IPS-18c (cell line): ENCODE data around the gene PREB.
A peak's percentile ranks its signal among the peaks of the same experiment; 100 is the strongest.

Experiments used
- H3K4me3 ChIP-seq: 2 replicates; pipeline ENCODE4 v1.7.0; 2013; ENCODE audit warnings: low read depth, mild to moderate bottlenecking, low read length, moderate library complexity; ENCODE audit not compliant: insufficient read depth
- H3K9me3 ChIP-seq: one replicate; pipeline ENCODE4 v1.6.1; 2013; ENCODE audit warnings: mild to moderate bottlenecking, low read length, moderate library complexity; ENCODE audit not compliant: control insufficient read depth, insufficient read depth

The PREB gene

DNA sequence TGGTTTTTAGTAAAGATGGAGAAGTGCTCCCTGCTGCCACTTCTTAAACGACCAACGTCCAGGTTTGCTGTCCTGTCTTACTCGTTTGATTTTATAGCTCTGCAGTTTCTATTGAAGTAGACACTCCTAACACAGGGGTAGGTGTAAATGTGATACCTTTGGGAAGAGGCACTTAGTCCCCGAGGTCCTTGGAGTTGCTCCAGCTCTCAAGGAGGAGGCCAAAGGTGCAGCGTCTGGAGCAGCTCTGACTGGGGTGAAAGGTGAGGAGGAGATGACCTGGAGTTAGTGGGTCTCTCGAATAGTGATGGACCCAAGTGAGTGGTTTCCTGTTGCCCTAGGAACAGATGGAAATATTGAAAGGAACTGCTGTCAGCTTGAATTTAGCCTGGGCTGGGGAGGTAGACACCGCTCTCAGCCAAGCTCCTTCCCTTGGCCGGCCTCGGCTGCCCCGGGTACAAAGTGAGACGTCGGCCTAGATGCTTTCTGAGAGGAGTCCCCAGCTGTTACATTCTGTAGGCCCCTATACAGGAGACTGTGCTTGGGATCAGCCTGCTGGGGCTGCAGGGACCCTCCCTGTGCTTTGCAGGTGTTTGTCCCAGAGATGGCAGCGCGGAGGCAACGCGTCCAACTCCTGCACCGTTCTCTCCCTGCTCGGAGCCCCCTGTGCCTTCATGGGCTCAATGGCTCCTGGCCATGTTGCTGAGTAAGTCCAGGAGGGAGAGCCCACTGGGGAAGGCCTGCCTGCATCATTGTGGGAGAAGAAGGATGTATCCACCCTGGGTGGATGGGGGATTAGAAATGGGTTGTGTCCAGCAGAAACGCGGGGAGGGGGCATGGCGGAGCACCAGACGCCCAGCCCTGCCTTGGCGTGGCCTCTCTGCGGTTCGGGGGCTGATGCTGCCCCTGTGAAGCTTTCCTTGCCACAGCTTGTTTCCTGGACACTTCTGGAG, 42.4 kb downstream of the PREB start:
- Histone ChIP-seq H3K4me3 (no peak overlapping the region), H3K9me3 (no peaks in the 10 kb centered on the region)

DNA sequence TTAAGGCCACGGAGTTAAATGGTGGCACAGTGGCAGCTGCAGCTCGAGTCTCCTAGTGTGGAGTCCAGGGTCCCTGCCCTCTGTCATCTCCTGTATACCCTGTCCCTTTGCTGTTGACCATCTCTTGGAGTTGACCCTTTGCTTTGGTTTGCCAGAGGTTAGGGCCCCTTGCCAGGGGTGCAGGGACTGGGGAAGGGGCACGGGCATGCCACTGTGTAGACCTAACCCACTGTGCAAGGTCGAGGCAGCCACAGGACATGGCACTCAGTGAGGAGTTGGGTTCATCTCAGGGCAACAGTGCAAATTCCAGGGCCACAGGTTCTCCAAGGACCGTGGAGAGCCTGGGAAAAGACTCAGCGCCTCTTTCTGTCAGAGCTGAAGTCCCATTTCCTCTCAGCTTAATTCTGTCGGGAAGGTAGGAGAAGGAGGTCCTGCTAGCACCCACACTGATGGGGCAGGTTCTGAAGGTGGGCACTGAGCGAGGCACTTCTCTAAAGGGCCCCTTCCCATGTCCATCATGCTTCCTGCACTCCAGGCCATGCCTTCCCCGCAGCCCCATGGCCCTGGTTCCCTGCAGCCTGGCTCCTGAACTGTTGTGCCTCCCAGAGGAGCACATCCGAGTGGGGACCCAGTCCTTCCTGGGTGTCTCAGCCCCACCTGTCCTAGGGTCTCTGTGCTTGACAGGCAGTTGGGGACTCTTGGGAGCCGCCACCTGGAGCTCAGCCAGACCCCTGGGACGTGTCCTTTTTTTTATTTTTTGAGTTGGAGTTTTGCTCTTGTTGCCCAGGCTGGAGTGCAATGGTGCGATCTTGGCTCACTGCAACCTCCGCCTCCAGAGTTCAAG, 45.1 kb downstream of the PREB start:
- no peak overlapping the region for H3K4me3 ChIP-seq
- no peaks in the 10 kb centered on the region for H3K9me3 ChIP-seq

DNA sequence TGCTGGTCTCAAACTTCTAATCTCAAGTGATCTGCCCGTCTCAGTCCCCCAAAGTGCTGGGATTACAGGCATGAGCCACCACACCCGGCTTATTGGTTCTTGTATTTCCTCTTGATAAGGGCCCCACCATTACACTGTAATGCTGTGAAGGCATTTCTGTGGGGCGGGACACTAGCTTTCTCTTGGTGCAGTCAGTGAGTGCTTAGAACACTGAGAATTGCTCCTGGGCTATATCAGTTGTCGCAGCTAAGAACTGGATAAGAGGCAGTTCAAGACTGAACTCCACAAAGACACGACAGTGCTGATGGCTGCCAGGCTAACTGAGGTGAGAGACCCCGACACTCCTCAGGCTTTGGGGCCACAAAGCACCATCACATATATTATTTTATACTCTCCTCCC, 45.8 kb downstream of the PREB start:
- Histone ChIP-seq H3K4me3 (no peak overlapping the region), H3K9me3 (no peaks in the 10 kb centered on the region)

DNA sequence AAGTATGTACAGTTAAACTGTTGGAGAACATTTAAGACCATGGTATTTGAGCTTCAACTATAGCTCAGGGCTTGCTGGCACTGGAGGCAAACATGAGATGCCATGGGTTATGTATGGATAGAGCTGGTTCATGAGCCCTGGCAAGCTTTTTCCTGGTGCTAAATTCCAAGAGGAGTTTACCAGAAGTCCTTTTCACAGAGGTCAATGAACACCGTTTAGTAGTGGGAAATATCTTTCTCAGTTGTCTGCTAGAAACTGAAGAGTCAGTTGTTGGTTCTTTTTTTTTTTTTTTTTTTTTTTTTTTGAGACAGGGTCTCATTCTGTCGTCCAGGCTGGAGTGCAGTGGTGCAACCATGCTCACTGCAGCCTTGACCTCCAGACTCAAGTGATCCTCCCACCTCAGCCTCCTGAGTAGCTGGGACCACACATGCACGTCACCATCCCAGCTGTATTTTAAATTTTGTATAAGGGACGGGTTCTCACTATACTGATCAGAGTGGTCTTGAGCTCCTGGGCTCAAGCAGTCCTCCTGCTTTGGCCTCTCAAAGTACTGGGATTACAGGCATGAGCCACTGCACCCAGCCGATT, 46.5 kb downstream of the PREB start:
- H3K4me3 ChIP-seq = no peak overlapping the region
- no peaks in the 10 kb centered on the region for H3K9me3 ChIP-seq

GRCh38 chr2:27086724-27087593, 47.5 kb downstream of the PREB start, which contains the start of gene KHK:
Gene KHK, plus strand, starts transcription at chr2:27086772. Its CDS starts 488 bp downstream, at chr2:27087260.
- Histone ChIP-seq H3K9me3 (no peaks in the 10 kb centered on the region), H3K4me3 (peak within 1 kb of the TSS; percentile 75)

GRCh38 chr2:27086090-27086723, 48.2 kb downstream of the PREB start:
- H3K9me3 ChIP-seq = no peaks in the 10 kb centered on the region
- peak overlapping the region; percentile 75 for H3K4me3 ChIP-seq

DNA sequence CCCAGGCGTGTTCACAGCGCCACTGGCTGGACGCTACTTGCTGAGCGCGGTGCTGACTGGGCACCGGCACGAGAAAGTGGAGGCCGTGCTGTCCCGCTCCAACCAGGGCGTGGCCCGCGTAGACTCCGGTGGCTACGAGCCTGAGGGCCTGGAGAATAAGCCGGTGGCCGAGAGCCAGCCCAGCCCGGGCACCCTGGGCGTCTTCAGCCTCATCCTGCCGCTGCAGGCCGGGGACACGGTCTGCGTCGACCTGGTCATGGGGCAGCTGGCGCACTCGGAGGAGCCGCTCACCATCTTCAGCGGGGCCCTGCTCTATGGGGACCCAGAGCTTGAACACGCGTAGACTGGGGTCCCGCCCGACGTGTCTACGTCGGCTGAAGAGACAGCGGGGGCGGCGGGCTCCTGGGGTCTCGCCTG, 48.8 kb downstream of the PREB start:
- no peaks in the 10 kb centered on the region for H3K9me3 ChIP-seq
- H3K4me3 ChIP-seq = peak overlapping the region; percentile 69

DNA sequence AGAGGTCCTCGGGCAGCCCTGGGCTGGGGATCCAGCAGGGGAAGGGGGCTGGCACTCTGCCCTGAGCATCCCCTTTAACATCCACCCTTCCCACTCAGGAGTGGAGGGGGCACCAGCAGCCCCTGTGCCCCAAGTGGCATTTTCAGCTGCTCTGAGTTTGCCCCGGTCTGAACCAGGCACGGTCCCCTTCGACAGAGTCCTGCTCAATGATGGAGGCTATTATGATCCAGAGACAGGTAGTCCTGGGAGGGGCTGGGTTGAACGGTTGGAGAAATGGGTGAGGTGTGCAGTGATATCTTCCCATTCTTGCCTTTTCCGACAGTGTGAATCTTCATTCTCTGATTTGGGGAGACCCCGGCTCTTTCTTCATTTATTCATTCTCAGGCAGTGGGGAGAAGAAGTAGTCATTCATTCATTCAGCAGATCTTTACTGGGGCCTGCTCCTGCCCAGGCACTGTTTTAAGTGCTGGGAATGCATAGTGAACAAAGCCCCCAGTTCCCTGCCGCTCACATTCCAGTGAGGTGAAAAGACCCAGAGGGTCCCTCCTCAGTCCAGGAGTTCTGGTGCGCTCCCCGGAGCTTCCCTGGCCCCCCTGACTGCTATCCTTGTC, 49.3 kb downstream of the PREB start:
- H3K9me3 ChIP-seq = no peaks in the 10 kb centered on the region
- peak overlapping the region; percentile 69 for H3K4me3 ChIP-seq

- Histone ChIP-seq H3K4me3 (no peak overlapping the region), H3K9me3 (no peaks in the 10 kb centered on the region)
These were observed 50.0 kb downstream of the PREB start for GRCh38 chr2:27084297-27085061.

- no peak overlapping the region for H3K4me3 ChIP-seq
- H3K9me3 ChIP-seq = no peaks in the 10 kb centered on the region
These were observed 50.8 kb downstream of the PREB start for GRCh38 chr2:27083410-27084296.

DNA sequence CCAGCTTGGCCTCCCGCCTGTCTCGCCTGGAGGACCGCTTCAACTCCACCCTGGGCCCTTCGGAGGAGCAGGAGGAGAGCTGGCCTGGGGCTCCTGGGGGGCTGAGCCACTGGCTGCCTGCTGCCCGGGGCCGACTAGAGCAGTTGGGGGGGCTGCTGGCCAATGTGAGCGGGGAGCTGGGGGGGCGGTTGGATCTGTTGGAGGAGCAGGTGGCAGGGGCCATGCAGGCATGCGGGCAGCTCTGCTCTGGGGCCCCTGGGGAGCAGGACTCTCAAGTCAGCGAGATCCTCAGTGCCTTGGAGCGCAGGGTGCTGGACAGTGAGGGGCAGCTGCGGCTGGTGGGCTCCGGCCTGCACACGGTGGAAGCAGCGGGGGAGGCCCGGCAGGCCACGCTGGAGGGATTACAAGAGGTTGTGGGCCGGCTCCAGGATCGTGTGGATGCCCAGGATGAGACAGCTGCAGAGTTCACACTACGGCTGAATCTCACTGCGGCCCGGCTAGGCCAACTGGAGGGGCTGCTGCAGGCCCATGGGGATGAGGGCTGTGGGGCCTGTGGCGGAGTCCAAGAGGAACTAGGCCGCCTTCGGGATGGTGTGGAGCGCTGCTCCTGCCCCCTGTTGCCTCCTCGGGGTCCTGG, 51.5 kb downstream of the PREB start:
- Histone ChIP-seq H3K9me3 (no peaks in the 10 kb centered on the region), H3K4me3 (no peak overlapping the region)

- Histone ChIP-seq H3K9me3 (no peaks in the 10 kb centered on the region), H3K4me3 (no peak overlapping the region)
These were observed 52.3 kb downstream of the PREB start for GRCh38 chr2:27081984-27082772.
